Measurements from ENCODE around the gene PTPRF. TPM values are rescaled to one million over a fixed set of nuclear protein-coding genes. Genes with fewer than 3 reads are reported as not detected.

Gene PTPRF
- total RNA-seq, 1 donor from 2014 or later, result 2.9 TPM

DNA sequence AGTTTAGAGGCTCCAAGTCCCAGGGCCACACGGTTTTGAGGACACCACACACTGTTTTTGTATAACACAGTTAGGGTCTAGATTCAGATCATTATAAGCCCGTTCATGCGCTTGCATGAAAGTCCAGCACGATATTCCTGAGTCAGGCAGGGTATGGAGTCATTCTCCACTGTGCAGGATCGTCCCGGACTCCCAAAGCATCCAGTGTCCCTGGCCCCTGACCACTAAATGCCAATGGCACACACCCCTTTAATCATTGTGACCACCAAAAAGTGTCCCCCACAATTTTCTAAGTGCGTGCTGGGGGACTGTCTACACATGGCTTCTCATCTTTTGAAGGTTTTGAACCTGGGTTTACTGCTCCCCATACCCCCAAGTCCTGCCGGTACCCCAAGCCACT is 27.1 kb upstream of the PTPRF start:
- TF ChIP-seq CTCF (IDR thresholded peaks at IDR 0.05; ENCODE audit: borderline replicate concordance), result no peak
- H3K36me3 ChIP-seq, result no peaks in the 10 kb centered on the region
- no peak overlapping the region for H3K4me3 ChIP-seq
- DNase-seq, result no peak
- H3K27me3 ChIP-seq (ENCODE audit: low read depth), result peaks cover 22% of the 10 kb centered on the region
- no peaks in the 10 kb centered on the region for H3K4me1 ChIP-seq
- intact Hi-C loops (cut with micrococcal nuclease), result no loop called here
- no peaks in the 10 kb centered on the region for H3K9me3 ChIP-seq (replicated peaks)
- no peak overlapping the region for H3K27ac ChIP-seq (replicated peaks)

DNA sequence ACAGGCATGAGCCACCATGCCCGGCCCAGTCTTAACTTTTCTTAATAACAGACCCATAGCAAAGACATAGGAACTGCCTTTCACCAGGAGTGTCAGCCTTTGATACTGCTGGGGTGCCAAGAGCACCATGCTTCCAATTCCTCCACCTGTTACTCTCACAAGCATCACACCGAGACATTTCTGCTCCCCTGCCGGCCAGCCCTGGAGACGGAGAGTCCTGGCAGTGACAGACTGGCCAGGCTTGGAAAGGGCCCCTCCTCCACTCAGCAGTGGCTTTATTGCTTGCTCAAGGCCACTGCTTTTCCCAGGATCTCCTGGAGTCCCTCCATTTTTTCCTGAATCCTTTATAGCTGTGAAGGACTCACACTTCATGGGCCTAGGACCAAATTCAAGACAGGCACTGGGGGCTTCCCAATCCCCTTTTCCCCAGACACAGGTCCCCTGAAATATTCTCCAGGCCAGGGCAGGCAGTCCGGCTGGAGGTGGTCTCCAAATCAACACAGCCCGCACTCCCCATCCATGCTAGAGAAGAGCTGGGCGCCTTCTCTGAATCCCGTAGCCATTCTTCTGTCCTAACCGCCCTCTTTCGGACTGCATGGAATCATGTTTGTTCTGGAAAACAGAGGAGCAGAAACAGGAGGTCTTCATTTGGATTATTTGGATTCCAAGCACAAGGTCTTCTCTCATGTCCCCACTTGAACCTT is 25.5 kb upstream of the PTPRF start:
- Histone ChIP-seq H3K27ac (replicated peaks) (no peak overlapping the region), H3K4me3 (no peak overlapping the region), H3K36me3 (no peaks in the 10 kb centered on the region), H3K9me3 (replicated peaks) (no peaks in the 10 kb centered on the region), H3K27me3 (ENCODE audit: low read depth) (peaks cover 18% of the 10 kb centered on the region), H3K4me1 (no peaks in the 10 kb centered on the region)
- DNase-seq, result no peak
- intact Hi-C loops (cut with micrococcal nuclease), result no loop called here
- no peak for TF ChIP-seq CTCF (IDR thresholded peaks at IDR 0.05; ENCODE audit: borderline replicate concordance)

- Histone ChIP-seq H3K4me3 (no peak overlapping the region), H3K27ac (replicated peaks) (no peak overlapping the region), H3K36me3 (no peaks in the 10 kb centered on the region), H3K4me1 (no peaks in the 10 kb centered on the region), H3K27me3 (ENCODE audit: low read depth) (peaks cover 22% of the 10 kb centered on the region), H3K9me3 (replicated peaks) (no peaks in the 10 kb centered on the region)
- DNase-seq, result no peak
- TF ChIP-seq CTCF (IDR thresholded peaks at IDR 0.05; ENCODE audit: borderline replicate concordance), result no peak
- intact Hi-C loops (cut with micrococcal nuclease), result no loop called here
These were observed 24.4 kb upstream of the PTPRF start for GRCh38 chr1:43506233-43506632.

GRCh38 chr1:43507296-43508295 is 23.1 kb upstream of the PTPRF start:
- Histone ChIP-seq H3K4me1 (no peaks in the 10 kb centered on the region), H3K27ac (replicated peaks) (no peak overlapping the region), H3K27me3 (ENCODE audit: low read depth) (peaks cover 22% of the 10 kb centered on the region), H3K9me3 (replicated peaks) (peaks cover 6% of the 10 kb centered on the region), H3K4me3 (no peak overlapping the region), H3K36me3 (no peaks in the 10 kb centered on the region)
- intact Hi-C loops (cut with micrococcal nuclease), result no loop called here
- no peak for DNase-seq
- no peak for TF ChIP-seq CTCF (IDR thresholded peaks at IDR 0.05; ENCODE audit: borderline replicate concordance)

GRCh38 chr1:43509007-43509739 is 21.5 kb upstream of the PTPRF start:
- Histone ChIP-seq H3K27me3 (ENCODE audit: low read depth) (peaks cover 22% of the 10 kb centered on the region), H3K27ac (replicated peaks) (no peak overlapping the region), H3K9me3 (replicated peaks) (peaks cover 6% of the 10 kb centered on the region), H3K36me3 (no peaks in the 10 kb centered on the region), H3K4me1 (no peaks in the 10 kb centered on the region), H3K4me3 (no peak overlapping the region)
- no peak for DNase-seq
- no peak for TF ChIP-seq CTCF (IDR thresholded peaks at IDR 0.05; ENCODE audit: borderline replicate concordance)
- intact Hi-C loops (cut with micrococcal nuclease), result no loop called here
